Measurements from ENCODE around the gene PTPRG.

PTPRG gene

DNA sequence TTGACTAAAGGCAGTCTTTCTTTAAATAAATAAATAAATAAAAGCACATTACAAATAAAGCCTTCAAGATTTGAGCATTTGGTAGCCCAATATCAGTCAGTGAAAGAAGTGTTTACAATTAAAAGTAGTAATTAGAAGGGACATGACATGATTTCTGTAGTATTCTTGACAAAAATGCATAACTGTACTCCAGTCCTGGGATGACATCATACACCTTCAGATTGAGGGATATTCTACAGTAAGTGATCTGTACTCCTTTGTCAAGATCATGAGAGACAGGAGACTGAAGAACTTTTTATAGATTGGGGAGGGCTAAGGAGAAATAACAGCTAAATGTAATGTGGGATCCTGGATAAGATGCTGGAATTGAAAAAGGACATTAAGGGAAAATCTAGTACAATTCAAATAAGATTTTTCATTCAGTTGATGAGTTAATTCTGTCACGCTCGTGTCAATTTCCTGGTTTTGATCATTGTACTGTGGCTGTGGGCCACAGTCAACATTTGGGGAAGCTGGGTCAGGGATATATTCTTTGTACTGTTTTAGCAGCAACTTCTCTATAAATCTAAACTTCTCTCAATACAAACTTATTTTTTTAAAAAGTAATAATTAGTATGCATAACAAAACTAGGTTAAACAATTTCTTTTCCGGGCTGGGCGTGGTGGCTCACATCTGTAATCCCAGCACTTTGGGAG is 314.8 kb downstream of the PTPRG start:
- H4K8ac ChIP-seq (ENCODE audit: low read depth, low read length), result no peak overlapping the region
- DNase-seq, result no peak
- H3K4ac ChIP-seq (ENCODE audit: low read depth, low read length), result no peak overlapping the region
- H3K9me3 ChIP-seq (ENCODE audit: insufficient read depth, low read depth, low read length), result no peaks in the 10 kb centered on the region
- H3K23ac ChIP-seq (ENCODE audit: low read length), result no peak overlapping the region
- H3K18ac ChIP-seq (ENCODE audit: low read length), result no peak overlapping the region
- no peaks in the 10 kb centered on the region for H3K79me2 ChIP-seq (ENCODE audit: control insufficient read depth, insufficient read depth, low read length, poor library complexity)
- peaks cover 6% of the 10 kb centered on the region for H3K79me1 ChIP-seq (ENCODE audit: low read length)
- H3K14ac ChIP-seq (ENCODE audit: low read length), result no peak overlapping the region
- H3K4me2 ChIP-seq (ENCODE audit: low read length), result no peak overlapping the region
- no peaks in the 10 kb centered on the region for H3K36me3 ChIP-seq (ENCODE audit: control insufficient read depth in 1 of 2, insufficient read depth in 2 of 2, low read length in 2 of 2)
- no peak overlapping the region for H4K12ac ChIP-seq (ENCODE audit: low read depth, low read length)
- H3K27me3 ChIP-seq (ENCODE audit: insufficient read depth, low read length), result no peaks in the 10 kb centered on the region
- no peak overlapping the region for H2BK120ac ChIP-seq (ENCODE audit: insufficient read depth, low read length, poor library complexity)
- H3K9ac ChIP-seq (ENCODE audit: low read length), result no peak overlapping the region
- H3K4me3 ChIP-seq (ENCODE audit: low read depth, low read length), result no peak overlapping the region
- H3K4me1 ChIP-seq (ENCODE audit: control insufficient read depth in 1 of 2, insufficient read depth in 2 of 2, low read length in 2 of 2), result peaks cover 0 to 11% of the 10 kb centered on the region in 2 experiments
- H2BK12ac ChIP-seq (ENCODE audit: low read length), result no peak overlapping the region
- no CpG with 5 or more reads among the region's 4 CpGs for WGBS (ENCODE audit: extremely low coverage, insufficient coverage, insufficient read length)
- no peak overlapping the region for H4K91ac ChIP-seq (ENCODE audit: low read depth, low read length)
- no peak overlapping the region for H2AK5ac ChIP-seq (ENCODE audit: low read length)
- H2AFZ ChIP-seq (ENCODE audit: insufficient read depth, low read length, poor library complexity), result no peak overlapping the region
- H2BK5ac ChIP-seq (ENCODE audit: low read depth, low read length, poor library complexity), result peak overlapping the region; percentile 27
- no peak overlapping the region for H3K27ac ChIP-seq (ENCODE audit: low read depth, low read length)

DNA sequence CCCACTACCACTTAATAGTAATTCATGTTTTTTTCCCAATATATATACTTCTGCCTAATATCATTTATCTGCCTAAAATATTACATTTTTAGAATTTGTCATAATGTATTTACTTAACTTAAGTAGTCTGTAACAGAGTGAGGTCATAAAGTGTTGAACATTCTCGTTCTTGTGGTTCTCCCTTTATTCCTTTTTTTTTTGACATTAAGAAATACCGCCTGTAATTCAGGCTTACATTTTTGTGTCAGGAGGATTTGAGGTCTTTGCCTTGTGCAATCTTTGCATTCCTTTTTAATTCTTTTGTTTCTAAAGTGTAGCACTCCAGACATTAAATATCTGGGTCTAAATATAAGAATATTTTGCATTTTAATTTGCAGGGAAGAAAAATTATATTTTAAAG is 315.4 kb downstream of the PTPRG start:
- H3K36me3 ChIP-seq (ENCODE audit: control insufficient read depth in 1 of 2, insufficient read depth in 2 of 2, low read length in 2 of 2), result no peaks in the 10 kb centered on the region
- no peak overlapping the region for H2BK12ac ChIP-seq (ENCODE audit: low read length)
- no peak overlapping the region for H3K4me2 ChIP-seq (ENCODE audit: low read length)
- H3K4me1 ChIP-seq (ENCODE audit: control insufficient read depth in 1 of 2, insufficient read depth in 2 of 2, low read length in 2 of 2), result peaks cover 0 to 11% of the 10 kb centered on the region in 2 experiments
- no peaks in the 10 kb centered on the region for H3K27me3 ChIP-seq (ENCODE audit: insufficient read depth, low read length)
- H3K23ac ChIP-seq (ENCODE audit: low read length), result no peak overlapping the region
- H3K9ac ChIP-seq (ENCODE audit: low read length), result no peak overlapping the region
- DNase-seq, result no peak
- H3K4me3 ChIP-seq (ENCODE audit: low read depth, low read length), result no peak overlapping the region
- H3K9me3 ChIP-seq (ENCODE audit: insufficient read depth, low read depth, low read length), result no peaks in the 10 kb centered on the region
- no peaks in the 10 kb centered on the region for H3K79me2 ChIP-seq (ENCODE audit: control insufficient read depth, insufficient read depth, low read length, poor library complexity)
- H3K4ac ChIP-seq (ENCODE audit: low read depth, low read length), result no peak overlapping the region
- H3K18ac ChIP-seq (ENCODE audit: low read length), result no peak overlapping the region
- no peak overlapping the region for H3K27ac ChIP-seq (ENCODE audit: low read depth, low read length)
- H2AK5ac ChIP-seq (ENCODE audit: low read length), result no peak overlapping the region
- no peak overlapping the region for H4K8ac ChIP-seq (ENCODE audit: low read depth, low read length)
- H3K14ac ChIP-seq (ENCODE audit: low read length), result no peak overlapping the region
- peaks cover 6% of the 10 kb centered on the region for H3K79me1 ChIP-seq (ENCODE audit: low read length)
- WGBS (ENCODE audit: extremely low coverage, insufficient coverage, insufficient read length), result no CpG with 5 or more reads among the region's 2 CpGs
- no peak overlapping the region for H2BK120ac ChIP-seq (ENCODE audit: insufficient read depth, low read length, poor library complexity)
- H4K12ac ChIP-seq (ENCODE audit: low read depth, low read length), result no peak overlapping the region
- H4K91ac ChIP-seq (ENCODE audit: low read depth, low read length), result no peak overlapping the region
- H2AFZ ChIP-seq (ENCODE audit: insufficient read depth, low read length, poor library complexity), result no peak overlapping the region
- H2BK5ac ChIP-seq (ENCODE audit: low read depth, low read length, poor library complexity), result no peak overlapping the region

DNA sequence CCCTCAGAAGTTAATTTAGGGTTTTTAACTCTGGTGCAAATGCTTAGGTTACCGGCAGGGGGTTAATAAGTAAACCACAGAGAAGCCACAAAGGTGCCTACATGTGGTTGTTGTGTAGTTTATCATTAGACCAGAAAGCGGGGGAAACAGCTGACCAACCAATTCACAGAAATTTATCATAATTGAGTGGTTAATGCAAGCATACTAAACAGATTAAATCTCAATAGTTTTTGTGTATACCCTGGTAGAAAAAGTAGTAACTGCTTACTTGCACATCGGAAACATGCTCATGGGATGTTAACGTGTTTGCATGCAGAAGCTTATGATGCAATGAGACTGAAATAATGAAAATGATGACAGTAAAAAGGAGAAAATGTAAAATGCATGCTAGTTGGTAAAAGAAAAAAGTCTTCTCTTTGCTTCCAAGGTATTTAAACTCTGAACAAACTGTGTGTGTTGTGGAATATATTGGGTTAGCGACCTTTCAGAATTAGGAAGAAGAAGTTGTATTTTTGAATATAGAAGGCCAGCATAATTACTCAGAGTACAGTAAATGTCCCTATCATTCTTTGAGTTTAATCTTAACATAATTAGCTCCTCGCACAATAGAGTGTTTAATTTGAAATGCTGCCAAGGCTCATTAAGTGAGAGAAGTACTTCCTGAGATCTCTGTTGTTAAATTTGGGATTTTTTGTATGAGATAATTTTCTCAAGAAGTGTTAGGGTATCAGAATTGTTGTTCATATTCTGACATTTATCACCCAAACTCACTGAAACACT is 316.2 kb downstream of the PTPRG start:
- no peak overlapping the region for H2BK120ac ChIP-seq (ENCODE audit: insufficient read depth, low read length, poor library complexity)
- peaks cover 0 to 11% of the 10 kb centered on the region in 2 experiments for H3K4me1 ChIP-seq (ENCODE audit: control insufficient read depth in 1 of 2, insufficient read depth in 2 of 2, low read length in 2 of 2)
- H3K9ac ChIP-seq (ENCODE audit: low read length), result no peak overlapping the region
- no peaks in the 10 kb centered on the region for H3K36me3 ChIP-seq (ENCODE audit: control insufficient read depth in 1 of 2, insufficient read depth in 2 of 2, low read length in 2 of 2)
- H4K8ac ChIP-seq (ENCODE audit: low read depth, low read length), result no peak overlapping the region
- H2BK5ac ChIP-seq (ENCODE audit: low read depth, low read length, poor library complexity), result no peak overlapping the region
- no peaks in the 10 kb centered on the region for H3K79me2 ChIP-seq (ENCODE audit: control insufficient read depth, insufficient read depth, low read length, poor library complexity)
- no peak overlapping the region for H2AFZ ChIP-seq (ENCODE audit: insufficient read depth, low read length, poor library complexity)
- H4K91ac ChIP-seq (ENCODE audit: low read depth, low read length), result no peak overlapping the region
- no peak overlapping the region for H2AK5ac ChIP-seq (ENCODE audit: low read length)
- H3K27me3 ChIP-seq (ENCODE audit: insufficient read depth, low read length), result no peaks in the 10 kb centered on the region
- peak in 1 of 2 donors; percentile 11 for DNase-seq
- no peak overlapping the region for H3K23ac ChIP-seq (ENCODE audit: low read length)
- no peak overlapping the region for H2BK12ac ChIP-seq (ENCODE audit: low read length)
- H3K27ac ChIP-seq (ENCODE audit: low read depth, low read length), result no peak overlapping the region
- no peak overlapping the region for H3K4me2 ChIP-seq (ENCODE audit: low read length)
- no peak overlapping the region for H4K12ac ChIP-seq (ENCODE audit: low read depth, low read length)
- no peak overlapping the region for H3K14ac ChIP-seq (ENCODE audit: low read length)
- H3K18ac ChIP-seq (ENCODE audit: low read length), result no peak overlapping the region
- H3K79me1 ChIP-seq (ENCODE audit: low read length), result peaks cover 6% of the 10 kb centered on the region
- WGBS (ENCODE audit: extremely low coverage, insufficient coverage, insufficient read length), result no CpG with 5 or more reads among the region's 6 CpGs
- no peaks in the 10 kb centered on the region for H3K9me3 ChIP-seq (ENCODE audit: insufficient read depth, low read depth, low read length)
- H3K4me3 ChIP-seq (ENCODE audit: low read depth, low read length), result no peak overlapping the region
- H3K4ac ChIP-seq (ENCODE audit: low read depth, low read length), result no peak overlapping the region

DNA sequence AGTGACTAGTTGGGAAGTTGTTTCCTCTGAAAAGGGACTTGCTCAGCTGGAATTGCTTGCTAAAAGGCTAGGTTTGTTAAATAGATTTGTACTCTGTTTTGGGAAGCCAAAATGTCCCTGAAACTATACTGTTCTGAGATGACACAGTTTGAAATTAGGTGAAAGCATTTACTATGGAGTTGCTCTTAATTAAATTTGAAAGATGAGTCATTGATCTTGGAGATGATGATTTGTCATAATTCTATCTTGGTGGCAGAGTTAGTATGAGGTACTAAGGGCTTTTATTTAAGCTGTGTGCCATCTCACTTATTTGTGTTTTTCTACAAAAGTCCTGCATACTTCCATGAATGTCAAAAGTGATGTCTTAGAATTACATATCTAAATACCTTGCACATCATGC is 320.9 kb downstream of the PTPRG start:
- Histone ChIP-seq H2AFZ (ENCODE audit: insufficient read depth, low read length, poor library complexity) (no peak overlapping the region), H4K8ac (ENCODE audit: low read depth, low read length) (no peak overlapping the region), H3K18ac (ENCODE audit: low read length) (no peak overlapping the region), H3K23ac (ENCODE audit: low read length) (no peak overlapping the region), H4K91ac (ENCODE audit: low read depth, low read length) (no peak overlapping the region), H2BK12ac (ENCODE audit: low read length) (no peak overlapping the region), H2BK120ac (ENCODE audit: insufficient read depth, low read length, poor library complexity) (no peak overlapping the region), H2BK5ac (ENCODE audit: low read depth, low read length, poor library complexity) (no peak overlapping the region), H4K12ac (ENCODE audit: low read depth, low read length) (no peak overlapping the region), H3K4me1 (ENCODE audit: control insufficient read depth in 1 of 2, insufficient read depth in 2 of 2, low read length in 2 of 2) (no peaks in the 10 kb centered on the region), H3K27me3 (ENCODE audit: insufficient read depth, low read length) (no peaks in the 10 kb centered on the region), H3K9me3 (ENCODE audit: insufficient read depth, low read depth, low read length) (no peaks in the 10 kb centered on the region), H3K9ac (ENCODE audit: low read length) (no peak overlapping the region), H3K14ac (ENCODE audit: low read length) (no peak overlapping the region), H3K79me1 (ENCODE audit: low read length) (no peaks in the 10 kb centered on the region), H3K27ac (ENCODE audit: low read depth, low read length) (no peak overlapping the region), H3K36me3 (ENCODE audit: control insufficient read depth in 1 of 2, insufficient read depth in 2 of 2, low read length in 2 of 2) (no peaks in the 10 kb centered on the region), H3K4me2 (ENCODE audit: low read length) (no peak overlapping the region), H3K79me2 (ENCODE audit: control insufficient read depth, insufficient read depth, low read length, poor library complexity) (no peaks in the 10 kb centered on the region), H3K4ac (ENCODE audit: low read depth, low read length) (no peak overlapping the region), H2AK5ac (ENCODE audit: low read length) (no peak overlapping the region), H3K4me3 (ENCODE audit: low read depth, low read length) (no peak overlapping the region)
- DNase-seq, result no peak
